Left ventricle myocardium superior (tissue), 1 donor: ENCODE results near the gene DOCK3. TPM values are rescaled to one million over a fixed set of nuclear protein-coding genes. Genes with fewer than 3 reads are reported as not detected.
"Not testable (repeated sequence)": the region's sequence is repeated elsewhere in the genome, so short reads cannot be mapped to it uniquely, and the experiment has no call there.

Experiments used
- ATAC-seq: fragments of 200-7000 bp; cut with Tn5 transposase; one replicate; pipeline ENCODE4 v1.9.1; 2020; ENCODE audit warnings: mild to moderate bottlenecking, moderate library complexity
- DNase-seq: peaks from one replicate; pipeline ENCODE4 v3.0.0-alpha.2; 2020
- intact Hi-C: fragments of 100-400 bp; cut with micrococcal nuclease; formaldehyde crosslinking; loops from one replicate; pipeline ENCODE4 v1.11.0; 2022
- total RNA-seq: library from RNA; stranded (reverse); fragmentation: NEBNext Ultra II Directional; extraction: Animal tissue kit (Norgen Biotek cat#: 25700); gene quantifications from one replicate; pipeline ENCODE4 v1.2.1, GENCODE V29; 2021
- donor health status: DM: no; HTN: yes; CAD: no; lungs with severe emphysema.

Gene DOCK3
- total RNA-seq, 1 donor from 2014 or later, result 3.8 TPM

DNA sequence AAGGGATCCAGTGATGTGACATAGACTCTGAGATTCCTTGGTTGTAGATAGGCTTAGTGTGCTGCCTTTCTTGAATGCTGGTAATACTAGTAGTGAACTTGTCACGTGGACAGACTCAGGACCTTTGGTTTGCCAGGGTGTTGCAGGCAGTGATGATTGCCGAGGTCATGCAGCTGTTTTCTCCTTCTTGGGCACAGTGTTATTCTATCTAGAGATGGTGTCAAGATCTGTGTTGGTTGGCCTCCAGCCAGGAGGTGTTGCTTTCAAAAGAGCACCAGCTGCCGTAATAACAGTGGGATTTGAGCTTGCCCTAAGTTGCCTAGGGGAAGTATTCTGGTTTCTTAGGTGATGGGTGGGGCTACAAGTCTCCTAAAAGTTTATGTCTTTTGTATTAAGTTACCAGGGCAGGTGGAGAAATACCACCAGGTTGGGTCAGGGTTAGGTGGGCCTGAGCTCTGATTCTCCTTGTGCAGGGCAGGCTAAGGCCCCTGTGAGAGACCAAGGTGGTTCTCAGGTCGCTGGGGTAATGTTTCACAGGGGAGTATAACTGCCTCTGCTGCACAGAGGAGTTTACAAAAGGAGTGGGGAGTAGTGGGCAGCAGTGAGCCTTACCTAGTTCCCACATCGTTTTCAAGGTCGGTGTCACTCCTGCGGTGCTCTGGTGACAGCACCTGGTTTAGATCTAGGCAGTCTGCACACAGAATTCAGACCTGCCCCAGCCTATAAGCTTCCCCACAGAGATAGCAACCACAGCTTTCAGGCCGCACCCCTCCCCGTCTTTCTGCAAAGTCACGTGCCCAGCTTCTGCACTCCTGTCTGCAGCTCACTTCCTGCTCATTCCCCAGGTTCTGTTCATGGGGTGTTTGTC lies 350.3 kb downstream of the DOCK3 start:
- peak; percentile 36 for DNase-seq
- intact Hi-C loops, result no loop called here
- ATAC-seq, result peak; percentile 62

GRCh38 chr3:51031666-51032065 lies 356.9 kb downstream of the DOCK3 start:
- ATAC-seq (no peak), DNase-seq (no peak)
- intact Hi-C loops, result no loop called here

DNA sequence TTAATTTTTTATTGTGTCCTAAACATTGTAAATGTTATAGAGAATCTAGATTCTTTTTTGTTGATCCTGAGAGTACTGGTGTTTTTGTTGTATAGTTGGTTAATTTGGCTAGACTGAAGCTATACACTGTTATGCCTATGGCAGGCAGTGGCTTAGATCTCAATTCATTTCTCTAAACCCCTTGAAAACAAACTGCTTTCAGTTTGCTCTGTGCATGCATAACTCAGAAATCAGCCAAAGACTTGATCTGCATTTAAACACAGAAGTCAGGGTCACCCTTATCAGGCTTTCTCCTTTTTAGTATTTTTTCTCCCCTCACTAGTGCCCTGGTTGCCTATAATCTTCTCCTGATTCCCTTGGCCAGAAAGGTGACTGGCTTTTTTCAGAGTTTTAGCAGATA lies 360.9 kb downstream of the DOCK3 start:
- no peak for ATAC-seq
- DNase-seq, result no peak

DNA sequence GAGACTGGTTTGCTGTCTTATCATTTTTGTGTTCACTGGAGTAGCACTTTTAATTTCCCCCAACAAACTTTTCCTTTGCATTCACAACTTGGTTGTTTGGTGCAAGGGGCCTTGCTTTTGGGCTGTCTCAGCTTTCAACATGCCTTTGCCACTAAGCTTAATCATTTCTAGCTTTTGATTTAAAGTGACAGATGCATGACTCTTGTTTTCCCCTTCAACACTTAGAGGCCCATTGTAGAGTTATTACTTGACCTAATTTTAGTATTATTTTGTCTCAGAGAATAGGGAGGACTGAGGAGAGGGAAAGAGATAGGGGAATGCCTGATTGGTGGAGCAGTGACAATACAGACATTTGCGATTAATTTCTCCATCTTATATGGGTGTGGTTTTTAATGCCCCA lies 370.3 kb downstream of the DOCK3 start:
- ATAC-seq, result no peak
- intact Hi-C loops, result no loop called here
- DNase-seq, result no peak

More for the DNA sequence above, 360.9 kb downstream of the DOCK3 start:
- intact Hi-C loops, result no loop called here

DNA sequence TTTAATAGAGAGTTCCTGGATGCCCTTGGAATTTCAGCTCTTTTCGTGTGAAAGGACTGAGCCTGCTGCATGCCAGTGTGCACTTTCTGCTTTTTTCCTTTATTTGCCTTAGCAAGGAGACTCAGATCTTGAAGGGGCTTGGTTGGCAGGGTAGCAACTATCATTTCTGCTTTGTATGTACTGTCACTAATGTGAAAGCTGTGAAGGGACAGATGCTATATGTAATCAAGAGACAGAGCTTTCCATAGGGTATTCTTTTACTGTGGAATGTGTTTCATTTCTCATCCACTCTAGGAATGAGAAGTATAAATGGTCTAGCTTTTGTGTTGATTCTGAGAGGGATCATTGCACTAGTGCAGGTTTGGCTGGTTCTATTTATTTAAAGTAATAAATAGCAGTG lies 377.8 kb downstream of the DOCK3 start:
- intact Hi-C loops, result no loop called here
- ATAC-seq (no peak), DNase-seq (no peak)

GRCh38 chr3:51057121-51057520 lies 382.4 kb downstream of the DOCK3 start:
- no peak for DNase-seq
- no peak for ATAC-seq
- intact Hi-C loops, result no loop called here

DNA sequence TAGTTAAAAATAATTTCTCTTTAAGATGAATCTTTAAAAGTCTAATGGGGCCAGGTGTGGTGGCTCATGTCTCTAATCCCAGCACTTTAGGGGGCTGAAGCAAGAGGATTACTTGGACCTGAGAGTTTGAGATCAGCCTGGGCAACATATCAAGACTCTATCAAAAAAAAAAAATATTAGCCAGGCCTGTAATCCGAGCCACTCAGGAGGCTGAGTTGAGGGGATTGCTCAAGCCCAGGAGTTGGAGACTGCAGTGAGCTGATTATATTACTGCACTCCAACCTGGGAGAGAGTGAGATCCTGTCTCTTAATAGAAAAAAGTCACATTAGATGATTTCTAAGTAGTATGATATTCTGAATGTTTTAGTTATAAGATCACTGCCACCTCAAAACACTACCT lies 388.3 kb downstream of the DOCK3 start:
- no peak for ATAC-seq
- intact Hi-C loops, result no loop called here

GRCh38 chr3:51075221-51075775 lies 400.6 kb downstream of the DOCK3 start:
- intact Hi-C loops, result no loop called here

More for the DNA sequence above, 388.3 kb downstream of the DOCK3 start:
- no peak for DNase-seq

DNA sequence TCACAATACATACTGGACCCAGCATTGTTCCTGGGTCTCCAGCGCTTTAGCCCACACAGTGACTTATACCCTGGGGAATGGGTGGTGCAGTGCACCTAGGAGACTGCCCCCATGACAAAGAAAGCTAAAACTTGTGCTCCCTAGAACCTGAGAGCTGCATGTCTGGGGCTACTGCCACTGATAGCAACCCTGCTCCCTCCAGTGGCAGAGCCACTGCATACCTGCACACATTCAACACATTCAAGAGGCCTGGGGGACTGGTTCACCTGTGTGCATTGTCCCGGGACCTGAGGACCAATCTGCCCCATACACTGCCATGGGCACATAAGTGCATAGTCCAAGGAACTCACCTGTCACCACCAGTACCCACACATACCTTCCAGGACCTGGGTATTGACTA lies 407.6 kb downstream of the DOCK3 start:
- ATAC-seq (no peak), DNase-seq (no peak)
- intact Hi-C loops, result no loop called here

More at GRCh38 chr3:51075221-51075775, 400.6 kb downstream of the DOCK3 start:
- ATAC-seq, result no peak
- no peak for DNase-seq

DNA sequence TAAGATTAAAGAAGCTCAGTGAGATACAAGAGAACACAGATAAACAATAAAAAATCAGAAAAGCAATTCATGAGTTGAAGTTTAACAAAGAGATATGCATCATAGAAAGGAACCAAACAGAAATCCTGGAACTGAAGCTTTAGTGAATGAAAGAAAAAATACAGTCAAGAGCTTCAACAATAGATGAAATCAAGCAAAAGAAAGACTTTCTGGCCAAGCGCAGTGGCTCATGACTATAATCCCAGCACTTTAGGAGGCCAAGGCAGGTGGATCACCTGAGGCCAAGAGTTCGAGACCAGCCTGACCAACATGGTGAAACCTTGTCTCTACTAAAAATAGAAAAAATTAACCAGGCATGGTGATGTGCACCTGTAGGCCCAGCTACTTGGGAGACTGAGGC lies 408.8 kb downstream of the DOCK3 start:
- no peak for DNase-seq
- intact Hi-C loops, result no loop called here
- ATAC-seq, result no peak

- DNase-seq, ATAC-seq, intact Hi-C loops: not testable (repeated sequence)
Measured at GRCh38 chr3:51092141-51092540, 417.4 kb downstream of the DOCK3 start.

GRCh38 chr3:51094838-51095237 lies 420.1 kb downstream of the DOCK3 start:
- ATAC-seq, intact Hi-C loops, DNase-seq: not testable (repeated sequence)

GRCh38 chr3:51099794-51100535 lies 425.2 kb downstream of the DOCK3 start:
- intact Hi-C loops, result no loop called here
- DNase-seq (no peak), ATAC-seq (peak; percentile 74)

DNA sequence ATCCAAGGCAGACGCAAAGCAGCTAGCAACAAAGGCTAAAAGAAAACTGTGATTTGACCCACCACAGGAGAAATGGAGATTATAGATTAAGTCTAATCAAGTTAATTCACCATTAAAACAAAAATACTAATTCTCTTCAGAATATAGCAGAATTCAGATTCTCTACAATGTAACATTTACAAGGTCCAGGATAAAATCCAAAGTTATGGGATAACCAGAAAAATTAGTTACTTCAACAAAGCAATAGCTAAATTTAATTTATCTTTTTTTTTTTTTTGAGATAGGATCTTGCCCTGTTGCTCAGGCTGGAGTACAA lies 425.8 kb downstream of the DOCK3 start:
- intact Hi-C loops, result no loop called here
- no peak for ATAC-seq

GRCh38 chr3:51102396-51102795 lies 427.7 kb downstream of the DOCK3 start:
- intact Hi-C loops, result no loop called here
- DNase-seq, result no peak
- ATAC-seq, result no peak

More for the DNA sequence above, 425.8 kb downstream of the DOCK3 start:
- DNase-seq, result no peak

GRCh38 chr3:51106242-51106876 lies 431.6 kb downstream of the DOCK3 start:
- ATAC-seq (no peak), DNase-seq (no peak)
- intact Hi-C loops, result no loop called here

GRCh38 chr3:51110586-51110985 lies 435.9 kb downstream of the DOCK3 start:
- no peak for DNase-seq
- intact Hi-C loops, result no loop called here
- ATAC-seq, result no peak

GRCh38 chr3:51122944-51123343 lies 448.2 kb downstream of the DOCK3 start:
- no peak for ATAC-seq
- DNase-seq, result no peak
- intact Hi-C loops, result no loop called here

DNA sequence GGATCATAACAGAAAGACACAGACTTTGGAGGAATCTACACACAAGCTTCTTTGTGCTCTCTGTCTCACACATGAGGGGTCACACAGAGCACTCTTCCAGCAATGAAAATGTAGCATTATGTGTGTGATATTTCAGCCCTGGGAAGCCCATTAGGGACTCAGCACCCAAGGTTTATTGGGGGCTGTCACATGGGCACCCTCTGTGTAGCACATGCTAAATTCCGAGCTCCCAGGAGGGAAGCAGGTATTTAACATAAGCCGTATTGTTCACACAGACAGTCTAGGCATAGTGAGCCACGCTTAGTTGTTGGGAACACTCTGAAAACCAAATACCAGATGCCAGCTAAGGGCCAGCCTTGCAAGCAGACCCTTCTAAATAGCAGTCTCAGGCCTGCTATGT lies 448.8 kb downstream of the DOCK3 start:
- ATAC-seq (no peak), DNase-seq (no peak)
- intact Hi-C loops, result no loop called here

GRCh38 chr3:51131607-51132006 lies 456.9 kb downstream of the DOCK3 start:
- intact Hi-C loops, ATAC-seq, DNase-seq: not testable (repeated sequence)
